ENCODE measurements around the gene MLNR. TPM values are rescaled to one million over a fixed set of nuclear protein-coding genes. Genes with fewer than 3 reads are reported as not detected.

The MLNR gene
- total RNA-seq, 1 donor from 2014 or later: not detected

DNA sequence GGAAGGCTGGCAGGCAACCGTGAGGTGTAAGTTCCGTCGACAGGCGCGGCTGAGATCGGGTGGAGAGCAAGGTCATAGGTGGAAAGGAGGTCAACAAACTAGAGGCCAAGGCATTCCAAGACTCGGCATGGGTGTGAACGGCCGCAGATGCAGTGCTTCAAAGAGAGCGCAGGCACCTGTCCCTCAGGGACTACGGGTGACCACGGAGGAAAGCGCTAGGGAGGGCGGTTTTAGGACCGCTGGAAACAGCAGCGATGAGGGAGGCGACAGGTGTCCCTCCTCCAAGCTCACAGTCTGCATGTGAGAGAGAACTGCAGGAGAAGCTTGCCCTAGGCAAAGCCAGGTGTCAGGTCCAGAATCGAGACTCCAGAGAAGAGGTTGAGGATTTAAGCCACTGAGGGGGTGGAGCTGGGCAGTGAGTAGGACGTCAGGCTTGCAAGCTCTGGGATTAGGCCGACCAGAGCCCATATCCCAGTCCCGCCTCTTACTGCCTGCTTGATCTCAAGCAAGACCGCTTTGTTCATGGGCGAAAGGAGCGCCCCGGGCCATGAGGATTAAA lies 1.6 kb upstream of the MLNR start:
- no peak for DNase-seq (ENCODE audit: low spot score)

GRCh38 chr13:49219647-49220035 lies 497 bp upstream of the MLNR start:
- Mint-ChIP-seq H3K9me3 (ENCODE audit: low read depth) (no peaks in the 10 kb centered on the region), H3K27me3 (ENCODE audit: low read depth) (peaks cover 52% of the 10 kb centered on the region), H3K4me1 (ENCODE audit: low read depth) (no peaks in the 10 kb centered on the region), H3K27ac (ENCODE audit: unreplicated experiment) (no peak overlapping the region), H3K36me3 (ENCODE audit: low read depth) (peaks cover 5% of the 10 kb centered on the region), H3K4me3 (ENCODE audit: unreplicated experiment) (peak overlapping the region; percentile 53)
- no peak for DNase-seq (ENCODE audit: low spot score)
- TF ChIP-seq, protein P1, sequence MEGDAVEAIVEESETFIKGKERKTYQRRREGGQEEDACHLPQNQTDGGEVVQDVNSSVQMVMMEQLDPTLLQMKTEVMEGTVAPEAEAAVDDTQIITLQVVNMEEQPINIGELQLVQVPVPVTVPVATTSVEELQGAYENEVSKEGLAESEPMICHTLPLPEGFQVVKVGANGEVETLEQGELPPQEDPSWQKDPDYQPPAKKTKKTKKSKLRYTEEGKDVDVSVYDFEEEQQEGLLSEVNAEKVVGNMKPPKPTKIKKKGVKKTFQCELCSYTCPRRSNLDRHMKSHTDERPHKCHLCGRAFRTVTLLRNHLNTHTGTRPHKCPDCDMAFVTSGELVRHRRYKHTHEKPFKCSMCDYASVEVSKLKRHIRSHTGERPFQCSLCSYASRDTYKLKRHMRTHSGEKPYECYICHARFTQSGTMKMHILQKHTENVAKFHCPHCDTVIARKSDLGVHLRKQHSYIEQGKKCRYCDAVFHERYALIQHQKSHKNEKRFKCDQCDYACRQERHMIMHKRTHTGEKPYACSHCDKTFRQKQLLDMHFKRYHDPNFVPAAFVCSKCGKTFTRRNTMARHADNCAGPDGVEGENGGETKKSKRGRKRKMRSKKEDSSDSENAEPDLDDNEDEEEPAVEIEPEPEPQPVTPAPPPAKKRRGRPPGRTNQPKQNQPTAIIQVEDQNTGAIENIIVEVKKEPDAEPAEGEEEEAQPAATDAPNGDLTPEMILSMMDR (IDR thresholded peaks at IDR 0.05): no peak

More for the DNA sequence above, 1.6 kb upstream of the MLNR start:
- no peaks in the 10 kb centered on the region for H3K4me1 Mint-ChIP-seq (ENCODE audit: low read depth)
- peaks cover 5% of the 10 kb centered on the region for H3K36me3 Mint-ChIP-seq (ENCODE audit: low read depth)
- no peak overlapping the region for H3K27ac Mint-ChIP-seq (ENCODE audit: unreplicated experiment)
- TF ChIP-seq, protein P1 (IDR thresholded peaks at IDR 0.05): no peak
- no peaks in the 10 kb centered on the region for H3K9me3 Mint-ChIP-seq (ENCODE audit: low read depth)
- no peak overlapping the region for H3K4me3 Mint-ChIP-seq (ENCODE audit: unreplicated experiment)
- H3K27me3 Mint-ChIP-seq (ENCODE audit: low read depth): peaks cover 46% of the 10 kb centered on the region

GRCh38 chr13:49220856-49221589 lies 885 bp downstream of the MLNR start:
- TF ChIP-seq, protein P1 (IDR thresholded peaks at IDR 0.05): no peak
- no peak for DNase-seq (ENCODE audit: low spot score)
- Mint-ChIP-seq H3K27me3 (ENCODE audit: low read depth) (peaks cover 63% of the 10 kb centered on the region), H3K4me1 (ENCODE audit: low read depth) (no peaks in the 10 kb centered on the region), H3K36me3 (ENCODE audit: low read depth) (peaks cover 5% of the 10 kb centered on the region), H3K4me3 (ENCODE audit: unreplicated experiment) (peak overlapping the region; percentile 55), H3K27ac (ENCODE audit: unreplicated experiment) (no peak overlapping the region), H3K9me3 (ENCODE audit: low read depth) (no peaks in the 10 kb centered on the region)

GRCh38 chr13:49221590-49221965 lies 1.4 kb downstream of the MLNR start:
- H3K4me3 Mint-ChIP-seq (ENCODE audit: unreplicated experiment): peak overlapping the region; percentile 55
- H3K4me1 Mint-ChIP-seq (ENCODE audit: low read depth): no peaks in the 10 kb centered on the region
- H3K36me3 Mint-ChIP-seq (ENCODE audit: low read depth): peaks cover 5% of the 10 kb centered on the region
- peaks cover 63% of the 10 kb centered on the region for H3K27me3 Mint-ChIP-seq (ENCODE audit: low read depth)
- no peak for DNase-seq (ENCODE audit: low spot score)
- TF ChIP-seq, protein P1 (IDR thresholded peaks at IDR 0.05): no peak
- no peaks in the 10 kb centered on the region for H3K9me3 Mint-ChIP-seq (ENCODE audit: low read depth)
- H3K27ac Mint-ChIP-seq (ENCODE audit: unreplicated experiment): no peak overlapping the region

- Mint-ChIP-seq H3K9me3 (ENCODE audit: low read depth) (no peaks in the 10 kb centered on the region), H3K4me3 (ENCODE audit: unreplicated experiment) (no peak overlapping the region), H3K27ac (ENCODE audit: unreplicated experiment) (no peak overlapping the region), H3K36me3 (ENCODE audit: low read depth) (peaks cover 3% of the 10 kb centered on the region), H3K4me1 (ENCODE audit: low read depth) (no peaks in the 10 kb centered on the region), H3K27me3 (ENCODE audit: low read depth) (peaks cover 40% of the 10 kb centered on the region)
- DNase-seq (ENCODE audit: low spot score): no peak
- TF ChIP-seq, protein P1 (IDR thresholded peaks at IDR 0.05): no peak
These were observed 5.3 kb downstream of the MLNR start for GRCh38 chr13:49225223-49226042.

All from chondrocyte (in vitro differentiated cells).